Left kidney (tissue), 2 donors: ENCODE data around the gene TTC38. TPM values are rescaled to one million over a fixed set of nuclear protein-coding genes. Genes with fewer than 3 reads are reported as not detected.
"Not testable (repeated sequence)": the region's sequence is repeated elsewhere in the genome, so short reads cannot be mapped to it uniquely, and the experiment has no call there.

ENCODE experiments used
- DNase-seq: peaks from one replicate; pipeline ENCODE4 v3.0.0-alpha.2; 2013
- polyA plus RNA-seq: library from polyadenylated mRNA; unstranded; fragments of 120-200 nt; gene quantifications from one replicate; pipeline ENCODE4 v1.2.1, GENCODE V29; 2013; ENCODE audit not compliant: insufficient read length

The TTC38 gene
- polyA plus RNA-seq, 1 donor, result 53.3 TPM

GRCh38 chr22:46244771-46245170 is 23.0 kb upstream of the TTC38 start:
- DNase-seq, result no peak

- no peak for DNase-seq
These were observed 22.3 kb upstream of the TTC38 start for GRCh38 chr22:46245511-46245910.

GRCh38 chr22:46246178-46246577 is 21.6 kb upstream of the TTC38 start:
- DNase-seq, result no peak

GRCh38 chr22:46247443-46247975 is 20.3 kb upstream of the TTC38 start:
- no peak for DNase-seq

GRCh38 chr22:46250035-46250782 is 17.6 kb upstream of the TTC38 start, which contains the start of gene CDPF1:
TSS of gene CDPF1 (minus strand) at chr22:46250293. CDS start at chr22:46248284, 2,009 bp downstream.
- DNase-seq, result peak; percentile 85

- DNase-seq, result no peak
These were observed 17.1 kb upstream of the TTC38 start for GRCh38 chr22:46250783-46251125.

GRCh38 chr22:46251266-46251665 is 16.5 kb upstream of the TTC38 start:
- no peak for DNase-seq

- no peak for DNase-seq
These were observed 15.9 kb upstream of the TTC38 start for GRCh38 chr22:46251816-46252380.

- DNase-seq, result no peak
These were observed 11.3 kb upstream of the TTC38 start for GRCh38 chr22:46256358-46256958.

GRCh38 chr22:46259374-46259773 is 8.4 kb upstream of the TTC38 start:
- DNase-seq, result no peak

GRCh38 chr22:46260038-46260437 is 7.8 kb upstream of the TTC38 start:
- DNase-seq, result no peak

- DNase-seq, result no peak
These were observed 5.2 kb upstream of the TTC38 start for GRCh38 chr22:46262449-46263215.

GRCh38 chr22:46263216-46263590 is 4.6 kb upstream of the TTC38 start, which contains the start of gene PKDREJ:
TSS of gene PKDREJ (minus strand) at chr22:46263343. CDS start at chr22:46263322, 21 bp downstream.
- no peak for DNase-seq

GRCh38 chr22:46264520-46264919 is 3.3 kb upstream of the TTC38 start:
- not testable (repeated sequence) for DNase-seq

GRCh38 chr22:46265627-46266026 is 2.2 kb upstream of the TTC38 start:
- DNase-seq, result not testable (repeated sequence)

- no peak for DNase-seq
These were observed 1.8 kb downstream of the TTC38 start for GRCh38 chr22:46269564-46269963.

- no peak for DNase-seq
These were observed 4.4 kb downstream of the TTC38 start for GRCh38 chr22:46272196-46272595.

GRCh38 chr22:46272762-46273431 is 5.1 kb downstream of the TTC38 start:
- no peak for DNase-seq

- no peak for DNase-seq
These were observed 5.8 kb downstream of the TTC38 start for GRCh38 chr22:46273432-46274148.

GRCh38 chr22:46274381-46274780 is 6.6 kb downstream of the TTC38 start:
- DNase-seq, result no peak

- no peak for DNase-seq
These were observed 7.8 kb downstream of the TTC38 start for GRCh38 chr22:46275455-46276122.
